Lung (tissue), 12 donors: ENCODE data around the gene SIM2. TPM values are rescaled to one million over a fixed set of nuclear protein-coding genes. Genes with fewer than 3 reads are reported as not detected.

Source experiments
- ATAC-seq: fragments of 200-7000 bp; cut with Tn5 transposase; one replicate; pipeline ENCODE4 v1.9.1; 2020; ENCODE audit warnings: moderate number of reproducible peaks; ENCODE audit not compliant: insufficient read depth, low FRiP score
- DNase-seq, 3 donors: peaks; one replicate each; pipeline ENCODE4 v3.0.0-alpha.2; 2013 to 2017
- H3K27ac ChIP-seq, 2 donors: one replicate each; pipeline ENCODE4 v1.5.1; 2013; ENCODE audit warnings: mild to moderate bottlenecking in 2 of 2, moderate library complexity in 2 of 2, control low read depth in 1 of 2, inconsistent platforms in 1 of 2, low read depth in 1 of 2, low read length in 1 of 2
- H3K27me3 ChIP-seq, 3 donors: one replicate each; pipeline ENCODE4 v1.5.1; 2013; ENCODE audit warnings: low read length in 2 of 3; ENCODE audit not compliant: control insufficient read depth in 3 of 3, insufficient read depth in 3 of 3
- H3K36me3 ChIP-seq, 4 donors: one replicate each; pipeline ENCODE4 v1.5.1; 2013; ENCODE audit warnings: low read length in 4 of 4, mild to moderate bottlenecking in 1 of 4, moderate library complexity in 1 of 4; ENCODE audit not compliant: control insufficient read depth in 4 of 4, insufficient read depth in 4 of 4
- H3K4me1 ChIP-seq, 5 donors: one replicate each; pipeline ENCODE4 v1.5.1; 2013; ENCODE audit warnings: low read length in 5 of 5, mild to moderate bottlenecking in 2 of 5, moderate library complexity in 1 of 5; ENCODE audit not compliant: control insufficient read depth in 5 of 5, insufficient read depth in 5 of 5
- H3K4me3 ChIP-seq: one replicate; pipeline ENCODE4 v1.5.1; 2013; ENCODE audit warnings: mild to moderate bottlenecking, control low read depth, moderate library complexity
- H3K9ac ChIP-seq, 2 donors: one replicate each; pipeline ENCODE4 v1.5.1; 2013; ENCODE audit warnings: low read length in 2 of 2, control low read depth in 1 of 2; ENCODE audit not compliant: insufficient read depth in 1 of 2
- H3K9me3 ChIP-seq, 4 donors: one replicate each; pipeline ENCODE4 v1.5.1; 2013; ENCODE audit warnings: low read length in 3 of 4, mild to moderate bottlenecking in 1 of 4, moderate library complexity in 1 of 4; ENCODE audit not compliant: control insufficient read depth in 4 of 4, insufficient read depth in 3 of 4
- WGBS, 2 donors: extraction: QIAGEN DNeasy Blood & Tissue Kit; methylation state at CpG; one replicate each; pipeline ENCODE4 v1.1.7; 2013; 5-methylcytosine and 5-hydroxymethylcytosine counted together
- polyA plus RNA-seq, 2 donors: library from polyadenylated mRNA; stranded (reverse); fragments of 200-250 nt; gene quantifications; one replicate each; pipeline ENCODE4 v1.2.1, GENCODE V29; 2013
- total RNA-seq, 2 donors: library from RNA; depleted of rRNA in 1 of 2; stranded (reverse); fragments of >200 nt in 1 of 2; gene quantifications; one replicate each; pipeline ENCODE4 v1.2.1, GENCODE V29; 2014 to 2021
- TF ChIP-seq, protein P1 (sequence below): IDR thresholded peaks from 2 replicates; pipeline ENCODE4 v1.5.1; 2012; ENCODE audit warnings: mild to moderate bottlenecking; ENCODE audit errors: control extremely low read depth, extremely low read depth
- donor health status: control.
- donor health status: control.
- donor health status: Bipolar disorder and iron deficiency.
- donor health status: healthy.
- donor health status: DM: yes; HTN: yes; CAD: no.

Gene SIM2
- total and polyA plus RNA-seq, 4 donors, result not detected

- no peak for ATAC-seq
- Histone ChIP-seq H3K27me3 (peaks cover 17 to 78% (median 47%) of the 10 kb centered on the region in 3 donors), H3K4me1 (peaks cover 0 to 3% (median 0%) of the 10 kb centered on the region in 5 donors)
Observed at GRCh38 chr21:36686955-36687354, 12.0 kb upstream of the SIM2 start.

DNA sequence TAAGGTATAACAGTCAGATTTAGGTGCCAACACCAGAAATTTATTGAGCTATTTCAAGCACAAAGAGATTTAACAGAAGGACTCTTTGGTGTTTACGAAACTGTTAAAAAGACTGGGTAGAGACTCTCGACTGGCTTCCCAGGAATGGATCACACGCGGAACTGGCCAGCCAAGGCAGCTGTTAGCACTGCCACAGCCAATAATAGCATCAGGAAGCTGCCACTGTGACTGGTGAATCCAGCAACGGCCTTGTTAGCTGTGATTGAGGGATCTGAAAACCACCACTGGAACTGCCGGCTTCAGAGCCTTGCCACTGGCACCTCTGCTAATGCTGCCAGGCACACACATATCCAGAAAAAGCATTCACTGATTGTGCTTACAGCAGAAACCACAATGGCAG lies 10.6 kb upstream of the SIM2 start:
- 58 to 67% methylated on average over 6 of the region's 6 CpGs for whole genome bisulfite sequencing, 2 donors
- DNase-seq (no peak), ATAC-seq (no peak)
- Histone ChIP-seq H3K27me3 (peaks cover 19 to 81% (median 55%) of the 10 kb centered on the region in 3 donors), H3K9me3 (peaks cover 0 to 8% (median 2%) of the 10 kb centered on the region in 4 donors), H3K9ac (no peak overlapping the region), H3K36me3 (no peaks in the 10 kb centered on the region), H3K4me1 (peaks cover 0 to 6% (median 0%) of the 10 kb centered on the region in 5 donors), H3K27ac (no peak overlapping the region), H3K4me3 (no peak overlapping the region)
- TF ChIP-seq, protein P1, sequence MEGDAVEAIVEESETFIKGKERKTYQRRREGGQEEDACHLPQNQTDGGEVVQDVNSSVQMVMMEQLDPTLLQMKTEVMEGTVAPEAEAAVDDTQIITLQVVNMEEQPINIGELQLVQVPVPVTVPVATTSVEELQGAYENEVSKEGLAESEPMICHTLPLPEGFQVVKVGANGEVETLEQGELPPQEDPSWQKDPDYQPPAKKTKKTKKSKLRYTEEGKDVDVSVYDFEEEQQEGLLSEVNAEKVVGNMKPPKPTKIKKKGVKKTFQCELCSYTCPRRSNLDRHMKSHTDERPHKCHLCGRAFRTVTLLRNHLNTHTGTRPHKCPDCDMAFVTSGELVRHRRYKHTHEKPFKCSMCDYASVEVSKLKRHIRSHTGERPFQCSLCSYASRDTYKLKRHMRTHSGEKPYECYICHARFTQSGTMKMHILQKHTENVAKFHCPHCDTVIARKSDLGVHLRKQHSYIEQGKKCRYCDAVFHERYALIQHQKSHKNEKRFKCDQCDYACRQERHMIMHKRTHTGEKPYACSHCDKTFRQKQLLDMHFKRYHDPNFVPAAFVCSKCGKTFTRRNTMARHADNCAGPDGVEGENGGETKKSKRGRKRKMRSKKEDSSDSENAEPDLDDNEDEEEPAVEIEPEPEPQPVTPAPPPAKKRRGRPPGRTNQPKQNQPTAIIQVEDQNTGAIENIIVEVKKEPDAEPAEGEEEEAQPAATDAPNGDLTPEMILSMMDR, result no peak

More at GRCh38 chr21:36686955-36687354, 12.0 kb upstream of the SIM2 start:
- TF ChIP-seq, protein P1, result no peak
- H3K9ac ChIP-seq, result no peak overlapping the region
- H3K4me3 ChIP-seq, result no peak overlapping the region
- H3K9me3 ChIP-seq, result peaks cover 0 to 8% (median 2%) of the 10 kb centered on the region in 4 donors
- H3K27ac ChIP-seq, result no peak overlapping the region
- H3K36me3 ChIP-seq, result no peaks in the 10 kb centered on the region
- WGBS, 2 donors, result 89% methylated on average over 6 of the region's 6 CpGs
- DNase-seq, result no peak

- Histone ChIP-seq H3K9me3 (peaks cover 0 to 8% (median 2%) of the 10 kb centered on the region in 4 donors), H3K4me1 (peaks cover 0 to 6% (median 0%) of the 10 kb centered on the region in 5 donors), H3K9ac (no peak overlapping the region), H3K27ac (no peak overlapping the region), H3K27me3 (peaks cover 21 to 87% (median 59%) of the 10 kb centered on the region in 3 donors), H3K36me3 (no peaks in the 10 kb centered on the region), H3K4me3 (no peak overlapping the region)
- TF ChIP-seq, protein P1, result no peak
- 66 to 80% methylated on average over 7 of the region's 7 CpGs for WGBS, 2 donors
- ATAC-seq, result no peak
- DNase-seq, result no peak
Observed at GRCh38 chr21:36689324-36689723, 9.6 kb upstream of the SIM2 start.
